Heart left ventricle (tissue), 13 donors: ENCODE measurements around the gene GPATCH1.

Source experiments
- POLR2A ChIP-seq, 2 donors: fragments of 450-650 bp; IDR thresholded peaks; one replicate each; pipeline ENCODE4 v1.6.1; 2017; ENCODE audit warnings: antibody characterized with exemption in 2 of 2, mild to moderate bottlenecking in 2 of 2, moderate library complexity in 2 of 2
- TF ChIP-seq, protein P1 (sequence below), 12 donors: fragments of 200-600 bp; sonication (generic) in 4 of 12; IDR thresholded peaks; one replicate each; pipeline versions ENCODE4 v1.5.0 to v1.8.0; 2018 to 2022; ENCODE audit warnings: antibody characterized with exemption in 12 of 12, mild to moderate bottlenecking in 5 of 12
- donor health status: ischemic (EF 13 %, LVEDD 7.1; RV severe dilation, severe dysfunction).
- donor health status: DM: no; HTN: yes; CAD: no.
- donor health status: DM: no; HTN: no; CAD: no.
- donor health status: ischemic (EF 25% LVEDD 6.9; RV normal size, moderate dysfunction).
- donor health status: ischemic (EF 25% LVEDD 5.7; RV mildly dilated, moderate dysfunction).
- donor health status: ischemic (EF 35%, LVEDD 5.7; RV mildly dilated, moderate dysfunction).
- donor health status: nonischemic (EF 11% LVEDD 7.7; RV severe dilation, severe dysfunction).
- donor health status: DM: yes; HTN: yes; CAD: no.
- donor health status: PGD.
- donor health status: ischemic (EF 29% LVEDD 5.4; RV normal size, mild dysfunction).
- donor health status: nonischemic (EF 23%, LVEDD 6.1; RV moderate dilation, normal function).

DNA sequence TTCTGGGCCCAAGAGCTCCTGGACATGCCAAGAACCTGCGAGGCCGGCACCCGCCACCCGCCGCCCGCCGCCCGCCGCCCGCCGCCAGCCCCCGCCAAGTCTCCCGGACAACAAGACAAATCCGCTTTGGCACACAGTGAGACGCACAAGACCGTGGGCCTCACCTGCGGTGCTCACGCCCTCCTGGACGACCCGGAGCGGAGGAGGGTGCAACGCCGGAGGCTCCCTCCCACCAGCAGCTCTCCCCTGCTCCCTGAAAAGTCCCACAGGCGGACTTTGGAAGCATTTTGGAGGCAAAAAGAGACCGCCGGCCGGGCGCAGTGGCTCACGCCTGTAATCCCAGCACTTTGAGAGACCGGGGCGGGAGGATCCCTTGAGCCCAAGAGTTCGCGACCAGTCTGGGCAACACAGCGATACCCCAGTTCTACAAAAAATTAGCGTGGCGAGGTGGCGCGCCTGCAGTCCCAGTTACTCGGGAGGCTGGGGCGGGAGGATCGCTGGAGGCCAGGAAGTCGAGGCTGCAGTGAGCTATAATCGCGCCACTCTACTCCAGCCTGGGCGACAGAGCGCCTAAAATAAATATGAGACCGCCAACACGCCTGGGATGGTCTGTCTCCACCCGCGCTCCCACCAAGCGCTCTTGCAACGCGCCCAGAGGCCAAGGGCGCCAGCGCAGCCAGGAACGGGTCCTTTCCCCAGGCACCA is 17.1 kb upstream of the GPATCH1 start:
- TF ChIP-seq POLR2A (IDR thresholded peaks at IDR 0.05): no peak
- TF ChIP-seq, protein P1, sequence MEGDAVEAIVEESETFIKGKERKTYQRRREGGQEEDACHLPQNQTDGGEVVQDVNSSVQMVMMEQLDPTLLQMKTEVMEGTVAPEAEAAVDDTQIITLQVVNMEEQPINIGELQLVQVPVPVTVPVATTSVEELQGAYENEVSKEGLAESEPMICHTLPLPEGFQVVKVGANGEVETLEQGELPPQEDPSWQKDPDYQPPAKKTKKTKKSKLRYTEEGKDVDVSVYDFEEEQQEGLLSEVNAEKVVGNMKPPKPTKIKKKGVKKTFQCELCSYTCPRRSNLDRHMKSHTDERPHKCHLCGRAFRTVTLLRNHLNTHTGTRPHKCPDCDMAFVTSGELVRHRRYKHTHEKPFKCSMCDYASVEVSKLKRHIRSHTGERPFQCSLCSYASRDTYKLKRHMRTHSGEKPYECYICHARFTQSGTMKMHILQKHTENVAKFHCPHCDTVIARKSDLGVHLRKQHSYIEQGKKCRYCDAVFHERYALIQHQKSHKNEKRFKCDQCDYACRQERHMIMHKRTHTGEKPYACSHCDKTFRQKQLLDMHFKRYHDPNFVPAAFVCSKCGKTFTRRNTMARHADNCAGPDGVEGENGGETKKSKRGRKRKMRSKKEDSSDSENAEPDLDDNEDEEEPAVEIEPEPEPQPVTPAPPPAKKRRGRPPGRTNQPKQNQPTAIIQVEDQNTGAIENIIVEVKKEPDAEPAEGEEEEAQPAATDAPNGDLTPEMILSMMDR (IDR thresholded peaks at IDR 0.05): no peak
